Measurements from ENCODE around the gene GALNT10. TPM values are rescaled to one million over a fixed set of nuclear protein-coding genes. Genes with fewer than 3 reads are reported as not detected.

Gene GALNT10
- total and polyA plus RNA-seq, 2 experiments from 2014 or later, result 3.2 to 12.9 TPM

DNA sequence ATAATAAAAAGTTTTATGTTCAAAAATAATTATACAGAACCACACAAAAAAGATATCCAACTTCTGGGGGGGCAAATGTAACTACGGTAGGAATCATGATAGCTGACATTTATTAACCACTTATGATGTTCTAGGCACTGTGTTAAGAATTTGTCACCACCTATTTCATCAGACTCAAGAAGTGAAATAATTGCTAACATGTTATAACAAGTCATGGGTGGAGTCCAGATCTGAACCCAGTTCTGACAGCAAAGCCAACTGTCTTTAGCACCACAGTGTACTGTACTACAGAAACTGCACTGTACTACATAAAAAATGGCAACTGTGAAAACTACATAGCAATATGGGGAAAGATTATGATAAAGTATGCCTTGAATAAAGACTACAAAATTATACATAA is 252.3 kb downstream of the GALNT10 start:
- 0 out of 2 replicates have a peak, but pooled peaks cover 3% of the 10 kb centered on the region for H3F3A ChIP-seq (replicated peaks; ENCODE audit: low read depth)
- no peak for TF ChIP-seq STAT1 (IDR thresholded peaks at IDR 0.05; ENCODE audit: unreplicated experiment)
- no peak for TF ChIP-seq EZH2 (IDR thresholded peaks at IDR 0.05; ENCODE audit: low read depth, unreplicated experiment)
- no peak for TF ChIP-seq ZNF114 (CRISPR knock-in tag; IDR thresholded peaks at IDR 0.05)
- no peak for TF ChIP-seq EZH2phosphoT487 (IDR thresholded peaks at IDR 0.05; ENCODE audit: unreplicated experiment)
- no peak for TF ChIP-seq POLR2AphosphoS5 (IDR thresholded peaks at IDR 0.05; ENCODE audit: low read depth)
- no peak for TF ChIP-seq CREB1 (CRISPR knock-in tag; IDR thresholded peaks at IDR 0.05; ENCODE audit: low read depth)
- no peak for TF ChIP-seq NANOG (IDR thresholded peaks at IDR 0.05; ENCODE audit: borderline replicate concordance)
- TF ChIP-seq, protein P1, sequence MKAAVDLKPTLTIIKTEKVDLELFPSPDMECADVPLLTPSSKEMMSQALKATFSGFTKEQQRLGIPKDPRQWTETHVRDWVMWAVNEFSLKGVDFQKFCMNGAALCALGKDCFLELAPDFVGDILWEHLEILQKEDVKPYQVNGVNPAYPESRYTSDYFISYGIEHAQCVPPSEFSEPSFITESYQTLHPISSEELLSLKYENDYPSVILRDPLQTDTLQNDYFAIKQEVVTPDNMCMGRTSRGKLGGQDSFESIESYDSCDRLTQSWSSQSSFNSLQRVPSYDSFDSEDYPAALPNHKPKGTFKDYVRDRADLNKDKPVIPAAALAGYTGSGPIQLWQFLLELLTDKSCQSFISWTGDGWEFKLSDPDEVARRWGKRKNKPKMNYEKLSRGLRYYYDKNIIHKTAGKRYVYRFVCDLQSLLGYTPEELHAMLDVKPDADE (IDR thresholded peaks at IDR 0.05), result no peak
- TF ChIP-seq, protein P2, sequence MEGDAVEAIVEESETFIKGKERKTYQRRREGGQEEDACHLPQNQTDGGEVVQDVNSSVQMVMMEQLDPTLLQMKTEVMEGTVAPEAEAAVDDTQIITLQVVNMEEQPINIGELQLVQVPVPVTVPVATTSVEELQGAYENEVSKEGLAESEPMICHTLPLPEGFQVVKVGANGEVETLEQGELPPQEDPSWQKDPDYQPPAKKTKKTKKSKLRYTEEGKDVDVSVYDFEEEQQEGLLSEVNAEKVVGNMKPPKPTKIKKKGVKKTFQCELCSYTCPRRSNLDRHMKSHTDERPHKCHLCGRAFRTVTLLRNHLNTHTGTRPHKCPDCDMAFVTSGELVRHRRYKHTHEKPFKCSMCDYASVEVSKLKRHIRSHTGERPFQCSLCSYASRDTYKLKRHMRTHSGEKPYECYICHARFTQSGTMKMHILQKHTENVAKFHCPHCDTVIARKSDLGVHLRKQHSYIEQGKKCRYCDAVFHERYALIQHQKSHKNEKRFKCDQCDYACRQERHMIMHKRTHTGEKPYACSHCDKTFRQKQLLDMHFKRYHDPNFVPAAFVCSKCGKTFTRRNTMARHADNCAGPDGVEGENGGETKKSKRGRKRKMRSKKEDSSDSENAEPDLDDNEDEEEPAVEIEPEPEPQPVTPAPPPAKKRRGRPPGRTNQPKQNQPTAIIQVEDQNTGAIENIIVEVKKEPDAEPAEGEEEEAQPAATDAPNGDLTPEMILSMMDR (conservative IDR thresholded peaks at IDR 0.05; ENCODE audit: low read depth in 2 of 2), result no peak
- TF ChIP-seq, protein P3, sequence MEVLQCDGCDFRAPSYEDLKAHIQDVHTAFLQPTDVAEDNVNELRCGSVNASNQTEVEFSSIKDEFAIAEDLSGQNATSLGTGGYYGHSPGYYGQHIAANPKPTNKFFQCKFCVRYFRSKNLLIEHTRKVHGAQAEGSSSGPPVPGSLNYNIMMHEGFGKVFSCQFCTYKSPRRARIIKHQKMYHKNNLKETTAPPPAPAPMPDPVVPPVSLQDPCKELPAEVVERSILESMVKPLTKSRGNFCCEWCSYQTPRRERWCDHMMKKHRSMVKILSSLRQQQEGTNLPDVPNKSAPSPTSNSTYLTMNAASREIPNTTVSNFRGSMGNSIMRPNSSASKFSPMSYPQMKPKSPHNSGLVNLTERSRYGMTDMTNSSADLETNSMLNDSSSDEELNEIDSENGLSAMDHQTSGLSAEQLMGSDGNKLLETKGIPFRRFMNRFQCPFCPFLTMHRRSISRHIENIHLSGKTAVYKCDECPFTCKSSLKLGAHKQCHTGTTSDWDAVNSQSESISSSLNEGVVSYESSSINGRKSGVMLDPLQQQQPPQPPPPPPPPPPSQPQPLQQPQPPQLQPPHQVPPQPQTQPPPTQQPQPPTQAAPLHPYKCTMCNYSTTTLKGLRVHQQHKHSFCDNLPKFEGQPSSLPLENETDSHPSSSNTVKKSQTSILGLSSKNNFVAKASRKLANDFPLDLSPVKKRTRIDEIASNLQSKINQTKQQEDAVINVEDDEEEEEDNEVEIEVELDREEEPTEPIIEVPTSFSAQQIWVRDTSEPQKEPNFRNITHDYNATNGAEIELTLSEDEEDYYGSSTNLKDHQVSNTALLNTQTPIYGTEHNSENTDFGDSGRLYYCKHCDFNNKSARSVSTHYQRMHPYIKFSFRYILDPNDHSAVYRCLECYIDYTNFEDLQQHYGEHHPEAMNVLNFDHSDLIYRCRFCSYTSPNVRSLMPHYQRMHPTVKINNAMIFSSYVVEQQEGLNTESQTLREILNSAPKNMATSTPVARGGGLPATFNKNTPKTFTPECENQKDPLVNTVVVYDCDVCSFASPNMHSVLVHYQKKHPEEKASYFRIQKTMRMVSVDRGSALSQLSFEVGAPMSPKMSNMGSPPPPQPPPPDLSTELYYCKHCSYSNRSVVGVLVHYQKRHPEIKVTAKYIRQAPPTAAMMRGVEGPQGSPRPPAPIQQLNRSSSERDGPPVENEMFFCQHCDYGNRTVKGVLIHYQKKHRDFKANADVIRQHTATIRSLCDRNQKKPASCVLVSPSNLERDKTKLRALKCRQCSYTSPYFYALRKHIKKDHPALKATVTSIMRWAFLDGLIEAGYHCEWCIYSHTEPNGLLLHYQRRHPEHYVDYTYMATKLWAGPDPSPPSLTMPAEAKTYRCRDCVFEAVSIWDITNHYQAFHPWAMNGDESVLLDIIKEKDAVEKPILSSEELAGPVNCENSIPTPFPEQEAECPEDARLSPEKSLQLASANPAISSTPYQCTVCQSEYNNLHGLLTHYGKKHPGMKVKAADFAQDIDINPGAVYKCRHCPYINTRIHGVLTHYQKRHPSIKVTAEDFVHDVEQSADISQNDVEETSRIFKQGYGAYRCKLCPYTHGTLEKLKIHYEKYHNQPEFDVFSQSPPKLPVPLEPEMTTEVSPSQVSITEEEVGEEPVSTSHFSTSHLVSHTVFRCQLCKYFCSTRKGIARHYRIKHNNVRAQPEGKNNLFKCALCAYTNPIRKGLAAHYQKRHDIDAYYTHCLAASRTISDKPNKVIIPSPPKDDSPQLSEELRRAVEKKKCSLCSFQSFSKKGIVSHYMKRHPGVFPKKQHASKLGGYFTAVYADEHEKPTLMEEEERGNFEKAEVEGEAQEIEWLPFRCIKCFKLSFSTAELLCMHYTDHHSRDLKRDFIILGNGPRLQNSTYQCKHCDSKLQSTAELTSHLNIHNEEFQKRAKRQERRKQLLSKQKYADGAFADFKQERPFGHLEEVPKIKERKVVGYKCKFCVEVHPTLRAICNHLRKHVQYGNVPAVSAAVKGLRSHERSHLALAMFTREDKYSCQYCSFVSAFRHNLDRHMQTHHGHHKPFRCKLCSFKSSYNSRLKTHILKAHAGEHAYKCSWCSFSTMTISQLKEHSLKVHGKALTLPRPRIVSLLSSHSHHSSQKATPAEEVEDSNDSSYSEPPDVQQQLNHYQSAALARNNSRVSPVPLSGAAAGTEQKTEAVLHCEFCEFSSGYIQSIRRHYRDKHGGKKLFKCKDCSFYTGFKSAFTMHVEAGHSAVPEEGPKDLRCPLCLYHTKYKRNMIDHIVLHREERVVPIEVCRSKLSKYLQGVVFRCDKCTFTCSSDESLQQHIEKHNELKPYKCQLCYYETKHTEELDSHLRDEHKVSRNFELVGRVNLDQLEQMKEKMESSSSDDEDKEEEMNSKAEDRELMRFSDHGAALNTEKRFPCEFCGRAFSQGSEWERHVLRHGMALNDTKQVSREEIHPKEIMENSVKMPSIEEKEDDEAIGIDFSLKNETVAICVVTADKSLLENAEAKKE (CRISPR knock-in tag; IDR thresholded peaks at IDR 0.05), result no peak
- no peak for TF ChIP-seq ZNF331 (CRISPR knock-in tag; IDR thresholded peaks at IDR 0.05; ENCODE audit: low read depth)
- no peak for TF ChIP-seq JUNB (IDR thresholded peaks at IDR 0.05; ENCODE audit: unreplicated experiment)
- TF ChIP-seq, protein P4, sequence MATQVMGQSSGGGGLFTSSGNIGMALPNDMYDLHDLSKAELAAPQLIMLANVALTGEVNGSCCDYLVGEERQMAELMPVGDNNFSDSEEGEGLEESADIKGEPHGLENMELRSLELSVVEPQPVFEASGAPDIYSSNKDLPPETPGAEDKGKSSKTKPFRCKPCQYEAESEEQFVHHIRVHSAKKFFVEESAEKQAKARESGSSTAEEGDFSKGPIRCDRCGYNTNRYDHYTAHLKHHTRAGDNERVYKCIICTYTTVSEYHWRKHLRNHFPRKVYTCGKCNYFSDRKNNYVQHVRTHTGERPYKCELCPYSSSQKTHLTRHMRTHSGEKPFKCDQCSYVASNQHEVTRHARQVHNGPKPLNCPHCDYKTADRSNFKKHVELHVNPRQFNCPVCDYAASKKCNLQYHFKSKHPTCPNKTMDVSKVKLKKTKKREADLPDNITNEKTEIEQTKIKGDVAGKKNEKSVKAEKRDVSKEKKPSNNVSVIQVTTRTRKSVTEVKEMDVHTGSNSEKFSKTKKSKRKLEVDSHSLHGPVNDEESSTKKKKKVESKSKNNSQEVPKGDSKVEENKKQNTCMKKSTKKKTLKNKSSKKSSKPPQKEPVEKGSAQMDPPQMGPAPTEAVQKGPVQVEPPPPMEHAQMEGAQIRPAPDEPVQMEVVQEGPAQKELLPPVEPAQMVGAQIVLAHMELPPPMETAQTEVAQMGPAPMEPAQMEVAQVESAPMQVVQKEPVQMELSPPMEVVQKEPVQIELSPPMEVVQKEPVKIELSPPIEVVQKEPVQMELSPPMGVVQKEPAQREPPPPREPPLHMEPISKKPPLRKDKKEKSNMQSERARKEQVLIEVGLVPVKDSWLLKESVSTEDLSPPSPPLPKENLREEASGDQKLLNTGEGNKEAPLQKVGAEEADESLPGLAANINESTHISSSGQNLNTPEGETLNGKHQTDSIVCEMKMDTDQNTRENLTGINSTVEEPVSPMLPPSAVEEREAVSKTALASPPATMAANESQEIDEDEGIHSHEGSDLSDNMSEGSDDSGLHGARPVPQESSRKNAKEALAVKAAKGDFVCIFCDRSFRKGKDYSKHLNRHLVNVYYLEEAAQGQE (IDR thresholded peaks at IDR 0.05; ENCODE audit: unreplicated experiment), result no peak
- DNase-seq (ENCODE audit: low spot score) (no peak), ATAC-seq (no peak)
- no peak overlapping the region for H3K4me2 ChIP-seq
- H3K36me3 Mint-ChIP-seq (ENCODE audit: low read depth), result peaks cover 14% of the 10 kb centered on the region
- H3K9me3 Mint-ChIP-seq, result no peaks in the 10 kb centered on the region
- no peak overlapping the region for H3K4me3 Mint-ChIP-seq
- peaks cover 11% of the 10 kb centered on the region for H3K27me3 ChIP-seq (ENCODE audit: insufficient read depth)
- no peaks in the 10 kb centered on the region for H3K9me2 ChIP-seq (ENCODE audit: insufficient read depth)
- no peak overlapping the region for H2AFZ ChIP-seq
- H3K36me3 ChIP-seq (ENCODE audit: insufficient read depth), result peaks cover 14% of the 10 kb centered on the region; the same call in 1 of the 2 replicates
- no peak overlapping the region for H3K4me3 ChIP-seq
- H3K4me1 Mint-ChIP-seq, result peaks cover 12% of the 10 kb centered on the region; the same call in 2 of the 3 replicates
- H3K27ac ChIP-seq (ENCODE audit: low read depth), result no peak overlapping the region
- H3K4me1 ChIP-seq (ENCODE audit: insufficient read depth), result peaks cover 12% of the 10 kb centered on the region
- H3K79me2 ChIP-seq (replicated peaks; ENCODE audit: insufficient read depth), result peaks cover 4% of the 10 kb centered on the region
- H3K27me3 Mint-ChIP-seq (ENCODE audit: insufficient read depth, low read depth, poor library complexity), result peaks cover 16% of the 10 kb centered on the region
- peaks cover 7% of the 10 kb centered on the region; the same call in 1 of the 2 replicates for H4K20me1 ChIP-seq (replicated peaks; ENCODE audit: insufficient read depth)
- no peak overlapping the region for H3K27ac Mint-ChIP-seq

Measured in GM23338 (cell line).